ENCODE results near the gene LRIG2.

DNA sequence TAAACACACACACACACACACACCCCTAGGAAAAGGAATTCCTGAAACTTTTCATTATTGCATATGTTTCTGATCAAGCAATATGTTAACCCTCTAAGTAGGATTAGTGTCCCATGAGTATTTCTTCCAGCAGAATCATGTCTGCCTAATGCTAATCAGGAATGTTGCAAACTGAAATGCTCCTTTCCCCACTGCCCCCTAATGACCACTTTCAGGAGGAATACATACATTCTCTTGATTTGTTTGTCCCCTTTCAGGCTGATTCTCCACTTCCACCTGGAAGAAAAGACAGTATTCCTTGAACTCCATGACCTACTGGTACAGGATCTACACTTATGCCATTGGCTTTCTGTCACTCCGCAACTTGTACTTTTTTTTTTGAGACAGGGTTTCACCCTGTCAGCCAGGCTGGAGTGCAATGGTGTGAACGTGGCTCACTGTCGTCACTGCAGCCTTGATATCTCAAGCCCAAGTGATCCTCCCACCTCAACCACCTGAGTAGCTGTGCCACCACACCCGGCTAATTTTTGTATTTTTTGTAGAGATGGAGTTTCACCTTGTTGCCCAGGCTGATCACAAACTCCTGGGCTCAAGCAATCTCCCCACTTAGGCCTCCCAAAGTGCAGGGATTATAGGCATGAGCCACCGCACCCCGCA lies 56.7 kb downstream of the LRIG2 start:
- TF ChIP-seq POLR2AphosphoS5 (IDR thresholded peaks at IDR 0.05; ENCODE audit: low read depth, low read length) = no peak
- TF ChIP-seq EZH2 (IDR thresholded peaks at IDR 0.05) = no peak
- no peak for TF ChIP-seq POLR2A (IDR thresholded peaks at IDR 0.05; ENCODE audit: borderline replicate concordance, extremely low read depth, insufficient read depth, insufficient read length)
- TF ChIP-seq, protein P1, sequence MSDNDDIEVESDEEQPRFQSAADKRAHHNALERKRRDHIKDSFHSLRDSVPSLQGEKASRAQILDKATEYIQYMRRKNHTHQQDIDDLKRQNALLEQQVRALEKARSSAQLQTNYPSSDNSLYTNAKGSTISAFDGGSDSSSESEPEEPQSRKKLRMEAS (IDR thresholded peaks at IDR 0.05) = no peak
- TF ChIP-seq, protein P2, sequence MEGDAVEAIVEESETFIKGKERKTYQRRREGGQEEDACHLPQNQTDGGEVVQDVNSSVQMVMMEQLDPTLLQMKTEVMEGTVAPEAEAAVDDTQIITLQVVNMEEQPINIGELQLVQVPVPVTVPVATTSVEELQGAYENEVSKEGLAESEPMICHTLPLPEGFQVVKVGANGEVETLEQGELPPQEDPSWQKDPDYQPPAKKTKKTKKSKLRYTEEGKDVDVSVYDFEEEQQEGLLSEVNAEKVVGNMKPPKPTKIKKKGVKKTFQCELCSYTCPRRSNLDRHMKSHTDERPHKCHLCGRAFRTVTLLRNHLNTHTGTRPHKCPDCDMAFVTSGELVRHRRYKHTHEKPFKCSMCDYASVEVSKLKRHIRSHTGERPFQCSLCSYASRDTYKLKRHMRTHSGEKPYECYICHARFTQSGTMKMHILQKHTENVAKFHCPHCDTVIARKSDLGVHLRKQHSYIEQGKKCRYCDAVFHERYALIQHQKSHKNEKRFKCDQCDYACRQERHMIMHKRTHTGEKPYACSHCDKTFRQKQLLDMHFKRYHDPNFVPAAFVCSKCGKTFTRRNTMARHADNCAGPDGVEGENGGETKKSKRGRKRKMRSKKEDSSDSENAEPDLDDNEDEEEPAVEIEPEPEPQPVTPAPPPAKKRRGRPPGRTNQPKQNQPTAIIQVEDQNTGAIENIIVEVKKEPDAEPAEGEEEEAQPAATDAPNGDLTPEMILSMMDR (IDR thresholded peaks at IDR 0.05 in 2 of 3, conservative IDR thresholded peaks at IDR 0.05 in 1 of 3; ENCODE audit: borderline replicate concordance in 1 of 3, insufficient read depth in 1 of 3, low read depth in 2 of 3, low read length in 2 of 3) = no peak
- TF ChIP-seq JUND (IDR thresholded peaks at IDR 0.05) = no peak
- TF ChIP-seq SP1 (IDR thresholded peaks at IDR 0.05; ENCODE audit: low read depth) = no peak
- no peak for TF ChIP-seq ZNF274 (IDR thresholded peaks at IDR 0.05; ENCODE audit: low read depth, low read length)
- no peak for TF ChIP-seq CEBPB (IDR thresholded peaks at IDR 0.05; ENCODE audit: low read depth)
- TF ChIP-seq, protein P3, sequence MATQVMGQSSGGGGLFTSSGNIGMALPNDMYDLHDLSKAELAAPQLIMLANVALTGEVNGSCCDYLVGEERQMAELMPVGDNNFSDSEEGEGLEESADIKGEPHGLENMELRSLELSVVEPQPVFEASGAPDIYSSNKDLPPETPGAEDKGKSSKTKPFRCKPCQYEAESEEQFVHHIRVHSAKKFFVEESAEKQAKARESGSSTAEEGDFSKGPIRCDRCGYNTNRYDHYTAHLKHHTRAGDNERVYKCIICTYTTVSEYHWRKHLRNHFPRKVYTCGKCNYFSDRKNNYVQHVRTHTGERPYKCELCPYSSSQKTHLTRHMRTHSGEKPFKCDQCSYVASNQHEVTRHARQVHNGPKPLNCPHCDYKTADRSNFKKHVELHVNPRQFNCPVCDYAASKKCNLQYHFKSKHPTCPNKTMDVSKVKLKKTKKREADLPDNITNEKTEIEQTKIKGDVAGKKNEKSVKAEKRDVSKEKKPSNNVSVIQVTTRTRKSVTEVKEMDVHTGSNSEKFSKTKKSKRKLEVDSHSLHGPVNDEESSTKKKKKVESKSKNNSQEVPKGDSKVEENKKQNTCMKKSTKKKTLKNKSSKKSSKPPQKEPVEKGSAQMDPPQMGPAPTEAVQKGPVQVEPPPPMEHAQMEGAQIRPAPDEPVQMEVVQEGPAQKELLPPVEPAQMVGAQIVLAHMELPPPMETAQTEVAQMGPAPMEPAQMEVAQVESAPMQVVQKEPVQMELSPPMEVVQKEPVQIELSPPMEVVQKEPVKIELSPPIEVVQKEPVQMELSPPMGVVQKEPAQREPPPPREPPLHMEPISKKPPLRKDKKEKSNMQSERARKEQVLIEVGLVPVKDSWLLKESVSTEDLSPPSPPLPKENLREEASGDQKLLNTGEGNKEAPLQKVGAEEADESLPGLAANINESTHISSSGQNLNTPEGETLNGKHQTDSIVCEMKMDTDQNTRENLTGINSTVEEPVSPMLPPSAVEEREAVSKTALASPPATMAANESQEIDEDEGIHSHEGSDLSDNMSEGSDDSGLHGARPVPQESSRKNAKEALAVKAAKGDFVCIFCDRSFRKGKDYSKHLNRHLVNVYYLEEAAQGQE (IDR thresholded peaks at IDR 0.05; ENCODE audit: low read depth) = no peak
- TF ChIP-seq YY1 (IDR thresholded peaks at IDR 0.05; ENCODE audit: extremely low read depth, insufficient replicate concordance, low read depth, low read length) = no peak
- TF ChIP-seq, protein P4, sequence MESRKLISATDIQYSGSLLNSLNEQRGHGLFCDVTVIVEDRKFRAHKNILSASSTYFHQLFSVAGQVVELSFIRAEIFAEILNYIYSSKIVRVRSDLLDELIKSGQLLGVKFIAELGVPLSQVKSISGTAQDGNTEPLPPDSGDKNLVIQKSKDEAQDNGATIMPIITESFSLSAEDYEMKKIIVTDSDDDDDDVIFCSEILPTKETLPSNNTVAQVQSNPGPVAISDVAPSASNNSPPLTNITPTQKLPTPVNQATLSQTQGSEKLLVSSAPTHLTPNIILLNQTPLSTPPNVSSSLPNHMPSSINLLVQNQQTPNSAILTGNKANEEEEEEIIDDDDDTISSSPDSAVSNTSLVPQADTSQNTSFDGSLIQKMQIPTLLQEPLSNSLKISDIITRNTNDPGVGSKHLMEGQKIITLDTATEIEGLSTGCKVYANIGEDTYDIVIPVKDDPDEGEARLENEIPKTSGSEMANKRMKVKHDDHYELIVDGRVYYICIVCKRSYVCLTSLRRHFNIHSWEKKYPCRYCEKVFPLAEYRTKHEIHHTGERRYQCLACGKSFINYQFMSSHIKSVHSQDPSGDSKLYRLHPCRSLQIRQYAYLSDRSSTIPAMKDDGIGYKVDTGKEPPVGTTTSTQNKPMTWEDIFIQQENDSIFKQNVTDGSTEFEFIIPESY (IDR thresholded peaks at IDR 0.05; ENCODE audit: extremely low read depth, insufficient replicate concordance, low read length) = no peak
- TF ChIP-seq ZFX (IDR thresholded peaks at IDR 0.05) = no peak
